Measurements from ENCODE around the gene DLG1. TPM values are rescaled to one million over a fixed set of nuclear protein-coding genes. Genes with fewer than 3 reads are reported as not detected.

Gene DLG1
- total RNA-seq, 1 experiment from 2014 or later = 90.2 TPM

DNA sequence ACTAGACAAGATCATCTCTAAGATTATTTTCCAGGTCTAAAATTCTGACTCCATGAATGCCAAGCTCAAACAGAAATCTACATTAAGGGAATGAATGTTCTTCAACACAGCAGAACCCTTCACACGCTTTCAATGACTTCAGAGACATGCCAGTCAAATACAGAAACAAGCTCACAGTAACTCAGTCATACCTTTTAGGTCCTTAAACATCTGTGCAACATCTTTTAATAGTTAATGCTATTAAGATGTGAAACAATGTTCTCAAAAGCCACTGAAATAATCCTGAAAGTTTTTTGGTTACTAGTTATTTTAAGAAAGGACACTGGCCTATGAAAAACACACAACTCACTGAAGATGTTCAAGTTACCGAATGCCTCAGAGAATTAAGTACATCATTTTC lies 2.5 kb downstream of the DLG1 start:
- peak overlapping the region; percentile 57; the same call in 1 of the 2 replicates for H3K27ac ChIP-seq (ENCODE audit: low read length)
- no peak for DNase-seq (ENCODE audit: low read depth, low spot score)
- no peaks in the 10 kb centered on the region for H3K27me3 ChIP-seq (ENCODE audit: control insufficient read depth, insufficient read depth, low read length)
- no peak for ATAC-seq
- ChIA-PET CTCF (interaction anchor here (0.5 kb wide), 1 partner anchor 347 kb away, joined by 20 read pairs; no protein-coding TSS in a partner anchor), POLR2A (no interaction called here)
- in situ Hi-C loops (cut with HindIII; ENCODE audit: low pct_unique_long_range_greater_than_20kb, low sequenced_read_pairs) (no loop called here), intact Hi-C loops (cut with micrococcal nuclease; ENCODE audit: unreplicated experiment) (loop anchor here (10.0 kb wide), 1 partner anchor 159 kb away; no protein-coding TSS in a partner anchor)
- H3K4me1 ChIP-seq (ENCODE audit: control insufficient read depth, insufficient read depth, low read length) = peaks cover 20% of the 10 kb centered on the region
- BruUV-seq (replicated peaks) = no TSS peak
- H3K4me3 ChIP-seq (ENCODE audit: low read depth in 2 of 2, low read length in 2 of 2) = peak overlapping the region in 1 of 2 experiments; percentile 90; a peak in 3 of 4 replicates
- H3K36me3 ChIP-seq (ENCODE audit: control insufficient read depth, insufficient read depth, low read length) = peaks cover 30% of the 10 kb centered on the region
- no peak for TF ChIP-seq CTCF (IDR thresholded peaks at IDR 0.05)
- no peak for TF ChIP-seq POLR2AphosphoS5 (IDR thresholded peaks at IDR 0.05; ENCODE audit: low read depth, low read length)
- TF ChIP-seq TCF7L2 (IDR thresholded peaks at IDR 0.05; ENCODE audit: low read depth, low read length) = no peak
- TF ChIP-seq, protein P1, sequence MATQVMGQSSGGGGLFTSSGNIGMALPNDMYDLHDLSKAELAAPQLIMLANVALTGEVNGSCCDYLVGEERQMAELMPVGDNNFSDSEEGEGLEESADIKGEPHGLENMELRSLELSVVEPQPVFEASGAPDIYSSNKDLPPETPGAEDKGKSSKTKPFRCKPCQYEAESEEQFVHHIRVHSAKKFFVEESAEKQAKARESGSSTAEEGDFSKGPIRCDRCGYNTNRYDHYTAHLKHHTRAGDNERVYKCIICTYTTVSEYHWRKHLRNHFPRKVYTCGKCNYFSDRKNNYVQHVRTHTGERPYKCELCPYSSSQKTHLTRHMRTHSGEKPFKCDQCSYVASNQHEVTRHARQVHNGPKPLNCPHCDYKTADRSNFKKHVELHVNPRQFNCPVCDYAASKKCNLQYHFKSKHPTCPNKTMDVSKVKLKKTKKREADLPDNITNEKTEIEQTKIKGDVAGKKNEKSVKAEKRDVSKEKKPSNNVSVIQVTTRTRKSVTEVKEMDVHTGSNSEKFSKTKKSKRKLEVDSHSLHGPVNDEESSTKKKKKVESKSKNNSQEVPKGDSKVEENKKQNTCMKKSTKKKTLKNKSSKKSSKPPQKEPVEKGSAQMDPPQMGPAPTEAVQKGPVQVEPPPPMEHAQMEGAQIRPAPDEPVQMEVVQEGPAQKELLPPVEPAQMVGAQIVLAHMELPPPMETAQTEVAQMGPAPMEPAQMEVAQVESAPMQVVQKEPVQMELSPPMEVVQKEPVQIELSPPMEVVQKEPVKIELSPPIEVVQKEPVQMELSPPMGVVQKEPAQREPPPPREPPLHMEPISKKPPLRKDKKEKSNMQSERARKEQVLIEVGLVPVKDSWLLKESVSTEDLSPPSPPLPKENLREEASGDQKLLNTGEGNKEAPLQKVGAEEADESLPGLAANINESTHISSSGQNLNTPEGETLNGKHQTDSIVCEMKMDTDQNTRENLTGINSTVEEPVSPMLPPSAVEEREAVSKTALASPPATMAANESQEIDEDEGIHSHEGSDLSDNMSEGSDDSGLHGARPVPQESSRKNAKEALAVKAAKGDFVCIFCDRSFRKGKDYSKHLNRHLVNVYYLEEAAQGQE (IDR thresholded peaks at IDR 0.05; ENCODE audit: insufficient read depth in 1 of 2, low read depth in 2 of 2, low read length in 1 of 2) = no peak
- TF ChIP-seq SIN3A (IDR thresholded peaks at IDR 0.05; ENCODE audit: borderline replicate concordance, insufficient read depth, low read depth, low read length) = no peak
- no peaks in the 10 kb centered on the region for H3K9me3 ChIP-seq (ENCODE audit: control insufficient read depth, insufficient read depth, low read depth, low read length)

GRCh38 chr3:197293605-197294237 lies 4.7 kb downstream of the DLG1 start:
- DNase-seq (ENCODE audit: low read depth, low spot score) (no peak), ATAC-seq (no peak)
- Histone ChIP-seq H3K9me3 (ENCODE audit: control insufficient read depth, insufficient read depth, low read depth, low read length) (no peaks in the 10 kb centered on the region), H3K27me3 (ENCODE audit: control insufficient read depth, insufficient read depth, low read length) (no peaks in the 10 kb centered on the region), H3K4me3 (ENCODE audit: low read depth in 2 of 2, low read length in 2 of 2) (no peak overlapping the region), H3K4me1 (ENCODE audit: control insufficient read depth, insufficient read depth, low read length) (peaks cover 12% of the 10 kb centered on the region), H3K27ac (ENCODE audit: low read length) (no peak overlapping the region), H3K36me3 (ENCODE audit: control insufficient read depth, insufficient read depth, low read length) (peaks cover 39% of the 10 kb centered on the region)
- ChIA-PET CTCF (no interaction called here), POLR2A (no interaction called here)
- BruUV-seq (replicated peaks) = no TSS peak
- in situ Hi-C loops (cut with HindIII; ENCODE audit: low pct_unique_long_range_greater_than_20kb, low sequenced_read_pairs) = no loop called here
- intact Hi-C loops (cut with micrococcal nuclease; ENCODE audit: unreplicated experiment) = loop anchor here (10.0 kb wide), 1 partner anchor 161 kb away; no protein-coding TSS in a partner anchor
- TF ChIP-seq CTCF (IDR thresholded peaks at IDR 0.05) = no peak
- no peak for TF ChIP-seq SIN3A (IDR thresholded peaks at IDR 0.05; ENCODE audit: borderline replicate concordance, insufficient read depth, low read depth, low read length)
- TF ChIP-seq POLR2AphosphoS5 (IDR thresholded peaks at IDR 0.05; ENCODE audit: low read depth, low read length) = no peak
- no peak for TF ChIP-seq TCF7L2 (IDR thresholded peaks at IDR 0.05; ENCODE audit: low read depth, low read length)
- TF ChIP-seq, protein P1 (IDR thresholded peaks at IDR 0.05; ENCODE audit: insufficient read depth in 1 of 2, low read depth in 2 of 2, low read length in 1 of 2) = no peak
